Hepatocyte (in vitro differentiated cells): ENCODE measurements around the gene PI4KA. TPM values are rescaled to one million over a fixed set of nuclear protein-coding genes. Genes with fewer than 3 reads are reported as not detected.
"Not testable (repeated sequence)": the region's sequence is repeated elsewhere in the genome, so short reads cannot be mapped to it uniquely, and the experiment has no call there.

Source experiments
- DNase-seq: peaks from one replicate; pipeline ENCODE4 v3.0.0-alpha.2; 2016; ENCODE audit warnings: low spot score
- H2AFZ ChIP-seq: fragments of 200-600 bp; sonication (generic); 2 replicates; pipeline ENCODE4 v1.6.0; 2016; ENCODE audit warnings: antibody characterized with exemption, mild to moderate bottlenecking
- H3K27ac ChIP-seq: fragments of 200-600 bp; sonication (generic); 2 replicates; pipeline ENCODE4 v1.5.1; 2016; ENCODE audit warnings: mild to moderate bottlenecking
- H3K27me3 ChIP-seq: fragments of 200-600 bp; sonication (generic); 2 replicates; pipeline ENCODE4 v1.6.1; 2016
- H3K36me3 ChIP-seq: fragments of 200-600 bp; sonication (generic); replicated peaks from 2 replicates; pipeline ENCODE4 v1.5.1; 2016; ENCODE audit warnings: low read depth; ENCODE audit not compliant: insufficient read depth
- H3K4me1 ChIP-seq: fragments of 200-600 bp; sonication (generic); 2 replicates; pipeline ENCODE4 v1.5.1; 2016; ENCODE audit warnings: mild to moderate bottlenecking, moderate library complexity; ENCODE audit not compliant: insufficient read depth
- H3K4me2 ChIP-seq: fragments of 200-600 bp; sonication (generic); 2 replicates; pipeline ENCODE4 v1.6.0; 2016
- H3K4me3 ChIP-seq: fragments of 200-600 bp; sonication (generic); 2 replicates; pipeline ENCODE4 v1.5.1; 2016; ENCODE audit warnings: mild to moderate bottlenecking
- H3K79me2 ChIP-seq: fragments of 200-600 bp; sonication (generic); 2 replicates; pipeline ENCODE4 v1.6.0; 2017; ENCODE audit warnings: mild to moderate bottlenecking
- H3K9me2 ChIP-seq: fragments of 200-600 bp; sonication (generic); replicated peaks from 2 replicates; pipeline ENCODE4 v1.6.0; 2017; ENCODE audit warnings: mild to moderate bottlenecking; ENCODE audit not compliant: insufficient read depth
- H3K9me3 ChIP-seq: fragments of 200-600 bp; sonication (generic); 2 replicates; pipeline ENCODE4 v1.5.1; 2016; ENCODE audit warnings: low read depth, mild to moderate bottlenecking
- H4K20me1 ChIP-seq: fragments of 200-600 bp; sonication (generic); 2 replicates; pipeline ENCODE4 v1.6.0; 2016; ENCODE audit warnings: mild to moderate bottlenecking; ENCODE audit not compliant: insufficient read depth, poor library complexity, severe bottlenecking
- CTCF ChIP-seq: fragments of 200-600 bp; sonication (generic); IDR thresholded peaks from 2 replicates; pipeline ENCODE4 v1.5.1; 2016; ENCODE audit warnings: antibody characterized with exemption, mild to moderate bottlenecking; ENCODE audit not compliant: poor library complexity
- EZH2 ChIP-seq: fragments of 200-600 bp; sonication (generic); IDR thresholded peaks from 2 replicates; pipeline ENCODE4 v1.6.1; 2016; ENCODE audit warnings: antibody characterized with exemption, mild to moderate bottlenecking, borderline replicate concordance
- EZH2phosphoT487 ChIP-seq: fragments of 200-600 bp; sonication (generic); IDR thresholded peaks from one replicate; pipeline ENCODE4 v1.6.1; 2018; ENCODE audit warnings: antibody characterized with exemption, mild to moderate bottlenecking, low read depth, moderate library complexity; ENCODE audit not compliant: unreplicated experiment, severe bottlenecking
- WGBS: methylation state at CpG from one replicate; pipeline ENCODE4 v1.1.6; 2016; ENCODE audit warnings: low lambda C conversion rate; ENCODE audit errors: missing lambda C conversion rate; 5-methylcytosine and 5-hydroxymethylcytosine counted together
- polyA plus RNA-seq: library from polyadenylated mRNA; unstranded; fragments of >200 nt; fragmentation: Nextera tagmentation; extraction: Ambion mirVana; gene quantifications from 2 replicates; pipeline ENCODE4 v1.2.1, GENCODE V29; 2016
- total RNA-seq: library from RNA; depleted of rRNA; stranded (reverse); fragments of >200 nt; gene quantifications from 2 replicates; pipeline ENCODE4 v1.2.3, GENCODE V29; 2014

Gene PI4KA
- total and polyA plus RNA-seq, 2 experiments from 2014 or later = 59.1 to 75.7 TPM

GRCh38 chr22:20774882-20775281, 83.7 kb downstream of the PI4KA start:
- no peak for DNase-seq
- Histone ChIP-seq H4K20me1 (no peaks in the 10 kb centered on the region), H3K27ac (peak overlapping the region; percentile 67), H2AFZ (no peak overlapping the region), H3K79me2 (no peaks in the 10 kb centered on the region), H3K9me3 (no peaks in the 10 kb centered on the region), H3K9me2 (no peaks in the 10 kb centered on the region), H3K36me3 (no peaks in the 10 kb centered on the region), H3K4me3 (no peak overlapping the region), H3K4me2 (peak overlapping the region; percentile 34), H3K27me3 (no peaks in the 10 kb centered on the region), H3K4me1 (peaks cover 39% of the 10 kb centered on the region)
- TF ChIP-seq EZH2phosphoT487 = no peak
- TF ChIP-seq CTCF = no peak
- no peak for TF ChIP-seq EZH2
- WGBS = 77% methylated on average over 4 of the region's 4 CpGs

GRCh38 chr22:20773793-20774212, 84.8 kb downstream of the PI4KA start, which contains the start of gene SERPIND1:
SERPIND1 (plus strand) TSS chr22:20774113; CDS start chr22:20779313, 5,200 bp downstream.
- Histone ChIP-seq H3K4me3 (no peak within 1 kb of the TSS), H4K20me1 (no peaks in the 10 kb centered on the region), H3K27ac (peak within 1 kb of the TSS; percentile 67), H3K4me1 (peaks cover 36% of the 10 kb centered on the region), H3K9me2 (no peaks in the 10 kb centered on the region), H3K36me3 (no peaks in the 10 kb centered on the region), H3K27me3 (no peaks in the 10 kb centered on the region), H3K9me3 (no peaks in the 10 kb centered on the region), H3K79me2 (no peaks in the 10 kb centered on the region), H3K4me2 (peak within 1 kb of the TSS; percentile 60), H2AFZ (no peak within 1 kb of the TSS)
- TF ChIP-seq CTCF = no peak
- TF ChIP-seq EZH2phosphoT487 = no peak
- no peak for TF ChIP-seq EZH2
- DNase-seq = peak; percentile 40
- 73% methylated on average over 4 of the region's 4 CpGs for WGBS

GRCh38 chr22:20771918-20772625, 86.5 kb downstream of the PI4KA start:
- Histone ChIP-seq H3K36me3 (no peaks in the 10 kb centered on the region), H3K79me2 (no peaks in the 10 kb centered on the region), H3K9me3 (no peaks in the 10 kb centered on the region), H2AFZ (no peak overlapping the region), H4K20me1 (no peaks in the 10 kb centered on the region), H3K27ac (no peak overlapping the region), H3K9me2 (no peaks in the 10 kb centered on the region), H3K4me2 (no peak overlapping the region), H3K4me3 (no peak overlapping the region), H3K4me1 (peaks cover 22% of the 10 kb centered on the region), H3K27me3 (no peaks in the 10 kb centered on the region)
- DNase-seq = peak; percentile 50
- TF ChIP-seq EZH2phosphoT487 = no peak
- TF ChIP-seq EZH2 = no peak
- TF ChIP-seq CTCF = peak; percentile 8
- WGBS = 77% methylated on average over 9 of the region's 9 CpGs

GRCh38 chr22:20769496-20769826, 89.2 kb downstream of the PI4KA start:
- not testable (repeated sequence) for H3K79me2 ChIP-seq, H3K27ac ChIP-seq, H3K27me3 ChIP-seq, H3K4me3 ChIP-seq, H2AFZ ChIP-seq, H3K9me2 ChIP-seq, H4K20me1 ChIP-seq, H3K4me2 ChIP-seq, H3K36me3 ChIP-seq, H3K9me3 ChIP-seq, DNase-seq
- H3K4me1 ChIP-seq = peaks cover 12% of the 10 kb centered on the region
- 96% methylated on average over 9 of the region's 9 CpGs for WGBS
